GM18868 (cell line): ENCODE data around the gene GUCY2C.

Source experiments
- ATAC-seq: cut with Tn5 transposase; IDR thresholded peaks from one replicate; pipeline ENCODE4 v1.9.1; 2021; ENCODE audit warnings: mild to moderate bottlenecking, moderate library complexity; ENCODE audit not compliant: unreplicated experiment

The GUCY2C gene

GRCh38 chr12:14629832-14630710 lies 66.3 kb downstream of the GUCY2C start:
- peak; percentile 99 for ATAC-seq

- no peak for ATAC-seq
Observed at GRCh38 chr12:14628771-14629170, 67.6 kb downstream of the GUCY2C start.

- peak; percentile 92 for ATAC-seq
Observed at GRCh38 chr12:14621826-14622225, 74.6 kb downstream of the GUCY2C start.

GRCh38 chr12:14619741-14620501 lies 76.5 kb downstream of the GUCY2C start:
- no peak for ATAC-seq

- no peak for ATAC-seq
Observed at GRCh38 chr12:14618983-14619382, 77.4 kb downstream of the GUCY2C start.

- peak; percentile 71 for ATAC-seq
Observed at GRCh38 chr12:14614704-14615121, 81.7 kb downstream of the GUCY2C start.

- peak; percentile 93 for ATAC-seq
Observed at GRCh38 chr12:14613718-14614117, 82.7 kb downstream of the GUCY2C start.

- ATAC-seq = no peak
Observed at GRCh38 chr12:14612898-14613445, 83.4 kb downstream of the GUCY2C start.

- ATAC-seq = no peak
Observed at GRCh38 chr12:14612250-14612649, 84.1 kb downstream of the GUCY2C start.

- ATAC-seq = no peak
Observed at GRCh38 chr12:14611640-14612203, 84.7 kb downstream of the GUCY2C start.

GRCh38 chr12:14607568-14607967 lies 88.8 kb downstream of the GUCY2C start:
- ATAC-seq = no peak

GRCh38 chr12:14605401-14605989 lies 90.9 kb downstream of the GUCY2C start:
- no peak for ATAC-seq

GRCh38 chr12:14601692-14602478 lies 94.5 kb downstream of the GUCY2C start:
- no peak for ATAC-seq

GRCh38 chr12:14597480-14597879 lies 98.9 kb downstream of the GUCY2C start:
- ATAC-seq = no peak

- no peak for ATAC-seq
Observed at GRCh38 chr12:14591719-14592118, 104.7 kb downstream of the GUCY2C start.

- no peak for ATAC-seq
Observed at GRCh38 chr12:14589169-14590004, 107.0 kb downstream of the GUCY2C start.

GRCh38 chr12:14588571-14588970 lies 107.8 kb downstream of the GUCY2C start:
- ATAC-seq = no peak

- ATAC-seq = peak; percentile 60
Observed at GRCh38 chr12:14578646-14579045, 117.8 kb downstream of the GUCY2C start.

- peak; percentile 71 for ATAC-seq
Observed at GRCh38 chr12:14577344-14577743, 119.1 kb downstream of the GUCY2C start.
